HuH-7 (cell line): Measurements from ENCODE around the gene ACTA2.

Experiments
- DNase-seq: peaks from one replicate; pipeline ENCODE4 v3.0.0; 2011; ENCODE audit warnings: low spot score

The ACTA2 gene

GRCh38 chr10:88892222-88892967 is 60.2 kb downstream of the ACTA2 start:
- DNase-seq, result no peak

GRCh38 chr10:88890681-88891381 is 61.7 kb downstream of the ACTA2 start:
- DNase-seq, result no peak

- no peak for DNase-seq
Measured at GRCh38 chr10:88889559-88890337, 62.8 kb downstream of the ACTA2 start.

GRCh38 chr10:88888810-88889445 is 63.6 kb downstream of the ACTA2 start:
- no peak for DNase-seq

- DNase-seq, result no peak
Measured at GRCh38 chr10:88886557-88886956, 66.0 kb downstream of the ACTA2 start.
